H1 (cell line): ENCODE results near the gene DOCK1. TPM values are rescaled to one million over a fixed set of nuclear protein-coding genes. Genes with fewer than 3 reads are reported as not detected.

Source experiments
- CTCF ChIA-PET: fragments of 300-600 bp; sonication (Branson Sonifier 250); formaldehyde crosslinking; loops from one replicate; lab custom pipeline; 2021; ENCODE audit not compliant: partially characterized antibody; lab: Charles Lee
- POLR2A ChIA-PET: fragments of 300-600 bp; sonication (Branson Sonifier 250); formaldehyde crosslinking; loops from one replicate; lab custom pipeline; 2021; ENCODE audit warnings: inconsistent platforms; ENCODE audit not compliant: partially characterized antibody; lab: Charles Lee
- DNase-seq, 2 experiments: peaks; one replicate each; pipeline versions ENCODE4 v3.0.0 to v3.0.0-alpha.2; 2010 to 2022; ENCODE audit warnings: low spot score in 2 of 2, low read depth in 1 of 2, mixed read lengths in 1 of 2
- FAIRE-seq: peaks from 2 replicates; lab custom pipeline; 2011; peaks lifted over from hg19 to GRCh38; lab: Jason Lieb, UNC
- H2AFZ ChIP-seq: 2 replicates; pipeline ENCODE4 v1.8.1; 2012; ENCODE audit warnings: low read length, inconsistent platforms
- H2AK5ac ChIP-seq: 2 replicates; pipeline ENCODE4 v1.6.1; 2013; ENCODE audit warnings: low read depth, low read length
- H2BK120ac ChIP-seq: replicated peaks from 2 replicates; pipeline ENCODE3; 2013; ENCODE audit warnings: low read depth, low read length, inconsistent platforms
- H2BK12ac ChIP-seq: 2 replicates; pipeline ENCODE4 v1.6.1; 2013; ENCODE audit warnings: low read depth, low read length
- H2BK15ac ChIP-seq: 2 replicates; pipeline ENCODE4 v1.6.1; 2013; ENCODE audit warnings: low read length
- H2BK20ac ChIP-seq: 2 replicates; pipeline ENCODE4 v1.6.1; 2013; ENCODE audit warnings: low read length
- H2BK5ac ChIP-seq: 2 replicates; pipeline ENCODE4 v1.6.1; 2013; ENCODE audit warnings: low read depth, low read length
- H3K14ac ChIP-seq: 2 replicates; pipeline ENCODE4 v1.6.1; 2013; ENCODE audit warnings: inconsistent platforms; ENCODE audit not compliant: insufficient read length
- H3K18ac ChIP-seq: 2 replicates; pipeline ENCODE4 v1.6.1; 2013; ENCODE audit warnings: low read length; ENCODE audit errors: extremely low read depth
- H3K23ac ChIP-seq: 2 replicates; pipeline ENCODE4 v1.6.1; 2013; ENCODE audit warnings: inconsistent platforms; ENCODE audit not compliant: insufficient read length
- H3K23me2 ChIP-seq: 2 replicates; pipeline ENCODE4 v1.6.1; 2013; ENCODE audit warnings: low read depth, low read length
- H3K27ac ChIP-seq: 2 replicates; pipeline ENCODE4 v1.6.1; 2011; ENCODE audit warnings: low read depth, low read length, inconsistent platforms
- H3K27me3 ChIP-seq, 4 experiments: replicated peaks in 1 of 4; 1 replicate in 1 of 4; 2 replicates in 3 of 4; pipeline versions ENCODE4 v1.6.1 to v1.8.1; 2011 to 2013; ENCODE audit warnings: low read length in 3 of 4, mild to moderate bottlenecking in 3 of 4, inconsistent platforms in 2 of 4, mixed read lengths in 2 of 4, moderate library complexity in 1 of 4; ENCODE audit not compliant: control insufficient read depth in 3 of 4, insufficient read depth in 3 of 4; ENCODE audit errors: extremely low read depth in 1 of 4
- H3K36me3 ChIP-seq, 4 experiments: 2 replicates each; pipeline versions ENCODE4 v1.6.1 to v1.8.1; 2011 to 2013; ENCODE audit warnings: mild to moderate bottlenecking in 4 of 4, low read length in 3 of 4, moderate library complexity in 2 of 4, control low read depth in 1 of 4, inconsistent platforms in 1 of 4; ENCODE audit not compliant: insufficient read depth in 4 of 4, control insufficient read depth in 2 of 4
- H3K4ac ChIP-seq: replicated peaks from 2 replicates; pipeline ENCODE3; 2013; ENCODE audit warnings: low read length, low read depth, mixed read lengths, inconsistent platforms; ENCODE audit not compliant: insufficient read length
- H3K4me1 ChIP-seq, 4 experiments: replicated peaks in 1 of 4; 1 replicate in 1 of 4; 2 replicates in 3 of 4; pipeline versions ENCODE4 v1.6.1 to v1.8.1; 2011 to 2013; ENCODE audit warnings: low read length in 3 of 4, inconsistent platforms in 2 of 4, mixed read lengths in 1 of 4; ENCODE audit not compliant: insufficient read depth in 4 of 4, control insufficient read depth in 3 of 4
- H3K4me2 ChIP-seq, 2 experiments: 2 replicates each; pipeline versions ENCODE4 v1.6.1 to v1.8.1; 2011 to 2013; ENCODE audit warnings: low read depth in 2 of 2, low read length in 2 of 2, control low read depth in 1 of 2, inconsistent platforms in 1 of 2, mild to moderate bottlenecking in 1 of 2; ENCODE audit not compliant: insufficient read depth in 1 of 2
- H3K4me3 ChIP-seq, 4 experiments: fragments of 200-600, 300-600 bp in 1 of 4; sonication (generic), shearing (Covaris generic), sonication (Bioruptor Twin) in 1 of 4; 2 replicates each; pipeline versions ENCODE4 v1.5.1 to v1.8.1; 2011 to 2016; ENCODE audit warnings: low read length in 4 of 4, low read depth in 3 of 4, control low read depth in 2 of 4, inconsistent platforms in 2 of 4, mild to moderate bottlenecking in 2 of 4, mixed read lengths in 1 of 4, moderate library complexity in 1 of 4; ENCODE audit not compliant: insufficient read depth in 2 of 4; ENCODE audit errors: extremely low read depth in 1 of 4
- H3K56ac ChIP-seq: replicated peaks from 2 replicates; pipeline ENCODE3; 2013; ENCODE audit warnings: low read depth, mild to moderate bottlenecking, mixed read lengths, low read length, inconsistent platforms; ENCODE audit not compliant: insufficient read length
- H3K79me1 ChIP-seq: 2 replicates; pipeline ENCODE4 v1.6.1; 2013; ENCODE audit warnings: low read depth, low read length, control low read depth
- H3K79me2 ChIP-seq, 2 experiments: 2 replicates each; pipeline versions ENCODE4 v1.6.1 to v1.8.1; 2012 to 2013; ENCODE audit warnings: low read length in 2 of 2, mild to moderate bottlenecking in 2 of 2, inconsistent platforms in 1 of 2; ENCODE audit not compliant: insufficient read depth in 2 of 2, control insufficient read depth in 1 of 2
- H3K9ac ChIP-seq, 4 experiments: replicated peaks in 1 of 4; 1 replicate in 1 of 4; 2 replicates in 3 of 4; pipeline versions ENCODE4 v1.6.1 to v1.8.1; 2011 to 2013; ENCODE audit warnings: low read depth in 3 of 4, low read length in 3 of 4, control low read depth in 2 of 4, mild to moderate bottlenecking in 2 of 4, moderate library complexity in 2 of 4, inconsistent platforms in 1 of 4; ENCODE audit errors: extremely low read depth in 1 of 4
- H3K9me3 ChIP-seq, 2 experiments: 2 replicates each; pipeline versions ENCODE4 v1.6.1 to v1.8.1; 2012 to 2013; ENCODE audit warnings: mild to moderate bottlenecking in 2 of 2, moderate library complexity in 2 of 2, control low read depth in 1 of 2, inconsistent platforms in 1 of 2, low read depth in 1 of 2, low read length in 1 of 2, mixed read lengths in 1 of 2; ENCODE audit not compliant: insufficient read depth in 2 of 2
- H4K20me1 ChIP-seq, 2 experiments: replicated peaks in 1 of 2; 2 replicates each; pipeline versions ENCODE3 to v1.8.1; 2011 to 2013; ENCODE audit warnings: inconsistent platforms in 2 of 2, low read length in 2 of 2, mild to moderate bottlenecking in 1 of 2; ENCODE audit not compliant: insufficient read depth in 2 of 2, control insufficient read depth in 1 of 2
- H4K5ac ChIP-seq: 2 replicates; pipeline ENCODE4 v1.6.1; 2013; ENCODE audit warnings: low read length, low read depth, mixed read lengths, inconsistent platforms; ENCODE audit not compliant: insufficient read length
- H4K8ac ChIP-seq: 2 replicates; pipeline ENCODE4 v1.8.0; 2013; ENCODE audit warnings: mild to moderate bottlenecking, moderate library complexity, low read length, inconsistent platforms; ENCODE audit not compliant: insufficient read depth; ENCODE audit errors: extremely low read depth
- H4K91ac ChIP-seq: replicated peaks from 2 replicates; pipeline ENCODE3; 2013; ENCODE audit warnings: low read length, mixed read lengths, inconsistent platforms; ENCODE audit not compliant: insufficient read length
- BCL11A ChIP-seq, 2 experiments: IDR thresholded peaks; one replicate each; pipeline ENCODE4 v1.6.1; 2011; ENCODE audit warnings: low read depth in 2 of 2, low read length in 2 of 2, mild to moderate bottlenecking in 2 of 2
- CHD2 ChIP-seq: IDR thresholded peaks from 2 replicates; pipeline ENCODE4 v1.6.1; 2012; ENCODE audit warnings: low read length, improper control_type of control experiment
- CTBP2 ChIP-seq: IDR thresholded peaks from 2 replicates; pipeline ENCODE4 v1.7.0; 2011; ENCODE audit warnings: borderline replicate concordance, mild to moderate bottlenecking, moderate library complexity, mixed read lengths, low read length; ENCODE audit not compliant: insufficient read depth, insufficient read length
- HDAC2 ChIP-seq, 2 experiments: fragments of 300-600 bp in 1 of 2; sonication (generic) in 1 of 2; IDR thresholded peaks; 2 replicates each; pipeline ENCODE4 v1.6.1; 2011 to 2012; ENCODE audit warnings: low read depth in 2 of 2, low read length in 2 of 2, mild to moderate bottlenecking in 2 of 2, moderate library complexity in 2 of 2, borderline replicate concordance in 1 of 2, inconsistent platforms in 1 of 2
- JUN ChIP-seq: IDR thresholded peaks from 2 replicates; pipeline ENCODE4 v1.6.1; 2011; ENCODE audit warnings: low read depth, mild to moderate bottlenecking, improper control_type of control experiment, low read length
- POLR2AphosphoS5 ChIP-seq: IDR thresholded peaks from 2 replicates; pipeline ENCODE4 v1.6.1; 2011; ENCODE audit warnings: low read depth, low read length
- RAD21 ChIP-seq, 2 experiments: IDR thresholded peaks in 1 of 2; conservative IDR thresholded peaks in 1 of 2; 2 replicates each; pipeline ENCODE4 v1.6.1; 2011; ENCODE audit warnings: low read depth in 2 of 2, low read length in 2 of 2, improper control_type of control experiment in 1 of 2, inconsistent platforms in 1 of 2, mild to moderate bottlenecking in 1 of 2, moderate library complexity in 1 of 2
- RFX5 ChIP-seq: IDR thresholded peaks from 2 replicates; pipeline ENCODE4 v1.6.1; 2011; ENCODE audit warnings: low read depth, low read length, improper control_type of control experiment, borderline replicate concordance
- SP2 ChIP-seq: IDR thresholded peaks from 2 replicates; pipeline ENCODE4 v1.6.1; 2012; ENCODE audit warnings: mild to moderate bottlenecking, low read length, inconsistent platforms
- SUZ12 ChIP-seq: fragments of 200-600 bp; sonication (generic); IDR thresholded peaks from 2 replicates; pipeline ENCODE4 v1.6.1; 2012; ENCODE audit warnings: mild to moderate bottlenecking, inconsistent platforms, low read length, moderate library complexity, mixed read lengths
- TCF12 ChIP-seq: IDR thresholded peaks from 2 replicates; pipeline ENCODE4 v1.6.1; 2011; ENCODE audit warnings: low read depth, mild to moderate bottlenecking, low read length
- WGBS, 2 experiments: shearing (Covaris generic) in 1 of 2; methylation state at CpG; one replicate each; pipeline versions ENCODE4 v1.1.6 to v1.1.7; 2013 to 2015; ENCODE audit warnings: low lambda C conversion rate in 2 of 2, mixed read lengths in 2 of 2, inconsistent platforms in 1 of 2, low coverage in 1 of 2, missing lambda C conversion rate in 1 of 2; ENCODE audit not compliant: insufficient replicate concordance in 2 of 2, insufficient coverage in 1 of 2, insufficient read length in 1 of 2; ENCODE audit errors: extremely low coverage in 1 of 2, missing lambda C conversion rate in 1 of 2; 5-methylcytosine and 5-hydroxymethylcytosine counted together
- polyA plus RNA-seq, 7 experiments: library from polyadenylated mRNA; depleted of rRNA in 3 of 7; stranded (reverse) in 5 of 7; unstranded in 2 of 7; fragments of >200 nt in 5 of 7; fragments of 200-250 nt in 2 of 7; gene quantifications; 1 replicate in 5 of 7; 2 replicates in 1 of 7; 4 replicates in 1 of 7; pipeline versions ENCODE4 v1.2.1 to v1.2.3, GENCODE V29; 2011 to 2013; ENCODE audit warnings: missing spikeins in 2 of 7, mixed read lengths in 2 of 7
- total RNA-seq: library from RNA; stranded (reverse); fragmentation: NEBNext Ultra II Directional; extraction: Animal tissue kit (Norgen Biotek cat#: 25700); gene quantifications from 2 replicates; pipeline ENCODE4 v1.2.1, GENCODE V29; 2021
- TF ChIP-seq, protein P1 (sequence below): IDR thresholded peaks from 2 replicates; pipeline ENCODE4 v1.6.1; 2012; ENCODE audit warnings: low read length, inconsistent platforms

Gene DOCK1
- total and polyA plus RNA-seq, 2 of the 8 experiments (the other 6 are each of a cell fraction or from before 2014, with no cell fraction given), result 11.6 to 53.0 TPM

DNA sequence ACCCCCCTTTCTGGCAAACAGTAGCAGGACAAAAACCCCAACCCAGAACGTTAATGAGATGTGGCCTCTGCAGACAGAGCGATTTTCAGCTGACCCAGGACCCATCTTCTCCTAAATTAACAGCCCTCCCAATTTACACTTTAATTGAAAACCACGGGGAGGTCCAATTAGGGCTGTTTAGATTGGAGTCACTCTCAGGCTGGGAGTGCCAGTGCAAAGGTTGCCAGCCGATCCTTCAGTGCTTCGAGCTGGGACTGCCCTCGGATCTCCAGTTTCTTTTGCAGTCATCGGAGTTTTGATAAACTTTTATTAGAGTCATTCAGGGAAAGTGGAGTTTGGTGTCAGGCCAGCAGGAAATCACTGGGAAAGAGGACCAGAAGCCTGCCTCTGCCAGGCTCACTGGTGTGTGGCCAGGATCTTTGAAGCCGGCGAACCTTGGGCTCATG is 108.0 kb downstream of the DOCK1 start:
- Histone ChIP-seq H3K9ac (no peak overlapping the region), H2AFZ (no peak overlapping the region), H3K9me3 (no peaks in the 10 kb centered on the region), H2BK12ac (no peak overlapping the region), H3K4me1 (peaks cover 0 to 3% (median 0%) of the 10 kb centered on the region in 4 experiments; a peak in 2 of 7 replicates), H4K20me1 (peaks cover 0 to 18% of the 10 kb centered on the region in 2 experiments), H3K36me3 (peaks cover 0 to 18% (median 5%) of the 10 kb centered on the region in 4 experiments; a peak in 4 of 8 replicates), H3K4me2 (no peak overlapping the region), H3K4ac (no peak overlapping the region), H2AK5ac (no peak overlapping the region), H3K79me2 (no peaks in the 10 kb centered on the region), H3K23ac (no peak overlapping the region), H3K27me3 (no peaks in the 10 kb centered on the region), H3K14ac (no peak overlapping the region), H3K56ac (no peak overlapping the region), H3K23me2 (peaks cover 10% of the 10 kb centered on the region), H2BK15ac (no peak overlapping the region), H2BK20ac (no peak overlapping the region), H4K5ac (no peak overlapping the region), H3K79me1 (peaks cover 4% of the 10 kb centered on the region; the same call in 1 of the 2 replicates), H3K18ac (no peak overlapping the region), H2BK120ac (no peak overlapping the region), H3K27ac (no peak overlapping the region), H4K8ac (no peak overlapping the region), H2BK5ac (no peak overlapping the region), H3K4me3 (no peak overlapping the region), H4K91ac (no peak overlapping the region)
- ChIA-PET CTCF (no interaction called here), POLR2A (no interaction called here)
- no peak for TF ChIP-seq RFX5
- TF ChIP-seq SUZ12, result no peak
- TF ChIP-seq, protein P1, sequence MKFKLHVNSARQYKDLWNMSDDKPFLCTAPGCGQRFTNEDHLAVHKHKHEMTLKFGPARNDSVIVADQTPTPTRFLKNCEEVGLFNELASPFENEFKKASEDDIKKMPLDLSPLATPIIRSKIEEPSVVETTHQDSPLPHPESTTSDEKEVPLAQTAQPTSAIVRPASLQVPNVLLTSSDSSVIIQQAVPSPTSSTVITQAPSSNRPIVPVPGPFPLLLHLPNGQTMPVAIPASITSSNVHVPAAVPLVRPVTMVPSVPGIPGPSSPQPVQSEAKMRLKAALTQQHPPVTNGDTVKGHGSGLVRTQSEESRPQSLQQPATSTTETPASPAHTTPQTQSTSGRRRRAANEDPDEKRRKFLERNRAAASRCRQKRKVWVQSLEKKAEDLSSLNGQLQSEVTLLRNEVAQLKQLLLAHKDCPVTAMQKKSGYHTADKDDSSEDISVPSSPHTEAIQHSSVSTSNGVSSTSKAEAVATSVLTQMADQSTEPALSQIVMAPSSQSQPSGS, result no peak
- no peak for TF ChIP-seq CTBP2
- no peak for TF ChIP-seq SP2
- TF ChIP-seq POLR2AphosphoS5, result no peak
- no peak for TF ChIP-seq JUN
- TF ChIP-seq RAD21 (IDR thresholded peaks at IDR 0.05 in 1 of 2, conservative IDR thresholded peaks at IDR 0.05 in 1 of 2; ENCODE audit: low read depth in 2 of 2, low read length in 2 of 2), result no peak
- TF ChIP-seq BCL11A (IDR thresholded peaks at IDR 0.05; ENCODE audit: low read depth in 2 of 2, low read length in 2 of 2), result no peak
- no peak for TF ChIP-seq CHD2
- TF ChIP-seq TCF12, result no peak
- no peak for TF ChIP-seq HDAC2 (IDR thresholded peaks at IDR 0.05; ENCODE audit: borderline replicate concordance in 1 of 2, low read depth in 2 of 2, low read length in 2 of 2)
- no peak for FAIRE-seq
- 85% methylated on average over 9 of the region's 9 CpGs; no CpG with 5 or more reads in 1 of the 2 experiments for WGBS, 2 experiments
- DNase-seq, result no peak
